Activated effector memory CD4-positive, alpha-beta T cell treated with Interleukin-2 at 50 U/mL for 16 hours (primary cell): ENCODE data around the gene TBP.
"Not testable (repeated sequence)": the region's sequence is repeated elsewhere in the genome, so short reads cannot be mapped to it uniquely, and the experiment has no call there.

Experiments
- DNase-seq: peaks from one replicate; pipeline ENCODE4 v3.0.0-alpha.2; 2020

TBP gene

DNA sequence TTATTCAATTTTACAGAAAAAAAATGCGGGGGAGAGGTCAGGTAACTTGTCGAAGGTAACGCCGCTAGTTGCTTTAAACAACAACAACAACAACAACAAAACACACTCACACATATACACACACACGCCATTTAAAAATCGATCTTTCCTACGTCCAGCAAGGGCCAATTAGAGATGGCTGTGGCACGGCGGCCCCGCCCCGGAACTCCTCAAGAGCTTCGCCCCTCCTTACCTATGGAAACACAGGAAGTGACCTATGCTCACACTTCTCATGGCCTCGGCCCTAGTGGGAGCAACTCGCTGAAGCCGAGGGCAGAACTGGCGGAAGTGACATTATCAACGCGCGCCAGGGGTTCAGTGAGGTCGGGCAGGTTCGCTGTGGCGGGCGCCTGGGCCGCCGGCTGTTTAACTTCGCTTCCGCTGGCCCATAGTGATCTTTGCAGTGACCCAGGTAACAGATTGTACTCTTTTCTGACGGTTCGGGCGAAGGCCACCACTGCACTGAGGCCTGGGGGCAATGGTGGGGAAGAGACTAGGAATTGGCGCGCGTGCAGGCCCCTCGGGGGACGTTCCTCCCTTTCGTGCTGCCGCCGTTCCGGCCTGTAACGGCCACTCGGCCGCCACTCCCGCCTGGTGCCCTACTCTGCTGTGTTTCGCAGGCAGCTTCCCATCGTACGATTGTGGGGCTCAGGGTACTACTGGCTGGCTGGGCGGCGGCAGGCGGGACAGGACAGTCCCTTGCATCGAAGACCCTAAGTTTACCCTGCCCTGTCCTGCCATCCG is at the start of gene TBP:
TBP (plus strand) TSS at position 357 of the 783 bp plus-strand sequence. CDS start 2,661 bp downstream, outside the sequence.
- DNase-seq = peak; percentile 95

DNA sequence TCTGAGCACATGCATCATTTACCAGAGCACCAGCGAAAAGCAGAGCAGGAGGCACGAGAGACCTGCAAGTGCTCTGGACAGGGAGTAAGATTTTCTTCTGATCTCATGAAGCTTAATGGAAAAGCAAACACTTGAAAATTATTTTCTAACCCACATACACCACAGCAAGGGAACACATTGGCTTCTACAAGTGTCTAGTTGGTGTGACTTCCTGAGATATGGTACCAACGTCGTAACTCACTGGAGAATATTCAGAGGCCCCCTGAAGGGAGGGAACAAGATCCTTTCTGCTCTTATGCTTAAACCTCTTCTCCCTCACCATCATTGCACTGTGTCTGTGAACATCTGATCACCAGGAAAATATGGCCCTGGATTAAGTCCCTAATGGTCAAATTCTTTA is 49.7 kb upstream of the TBP start:
- DNase-seq = no peak

DNA sequence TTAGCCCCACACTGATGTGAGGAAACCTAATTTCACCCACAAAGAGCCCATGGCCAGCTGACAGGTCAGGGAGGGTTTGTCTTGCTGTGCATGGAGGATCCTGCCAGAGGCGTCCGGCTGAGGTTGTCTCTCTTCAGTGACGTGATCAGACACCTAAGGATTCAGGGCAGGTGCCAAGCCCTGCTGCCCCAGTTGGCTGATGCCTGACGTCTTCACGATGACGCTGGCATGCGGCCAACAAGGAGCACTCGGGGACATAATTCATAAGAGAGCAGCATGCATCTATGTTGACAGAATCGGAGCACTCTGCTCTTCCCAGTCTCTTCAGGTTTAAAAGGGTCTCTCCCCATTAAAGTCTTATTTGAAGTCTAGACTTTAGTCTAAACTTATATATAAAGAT is 48.9 kb upstream of the TBP start:
- no peak for DNase-seq

DNA sequence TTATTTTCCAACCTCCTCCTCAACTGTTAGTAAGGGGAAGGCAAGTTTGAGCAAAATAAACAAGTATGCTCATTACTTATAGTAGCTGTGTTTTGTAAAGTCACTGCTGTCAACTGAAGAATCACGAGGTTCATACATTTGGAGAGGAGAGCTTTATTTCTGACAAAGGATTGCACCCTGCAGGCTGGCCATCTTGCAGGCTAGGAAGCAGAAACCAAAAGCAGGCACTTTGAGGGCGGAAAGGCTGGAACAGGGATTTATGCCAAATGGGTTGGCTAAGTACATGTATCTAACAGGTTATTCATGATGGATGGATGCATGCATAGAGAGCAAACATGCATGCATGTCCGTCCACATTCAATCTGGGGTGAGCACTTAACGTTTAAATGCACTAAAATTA is 47.7 kb upstream of the TBP start:
- no peak for DNase-seq

DNA sequence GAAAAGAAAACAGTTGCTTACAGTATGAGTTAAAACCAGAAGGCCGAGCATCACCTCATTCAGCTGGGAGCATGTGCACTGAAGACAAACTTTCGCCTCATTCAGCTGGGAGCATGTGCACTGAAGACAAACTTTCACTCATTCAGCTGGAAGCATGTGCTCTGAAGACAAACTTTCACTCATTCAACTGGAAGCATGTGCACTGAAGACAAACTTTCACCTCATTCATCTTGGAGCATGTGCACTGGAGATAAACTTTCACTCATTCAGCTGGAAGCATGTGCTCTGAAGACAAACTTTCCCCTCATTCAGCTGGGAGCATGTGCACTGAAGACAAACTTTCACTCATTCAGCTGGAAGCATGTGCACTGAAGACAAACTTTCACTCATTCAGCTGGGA is 46.4 kb upstream of the TBP start:
- not testable (repeated sequence) for DNase-seq

DNA sequence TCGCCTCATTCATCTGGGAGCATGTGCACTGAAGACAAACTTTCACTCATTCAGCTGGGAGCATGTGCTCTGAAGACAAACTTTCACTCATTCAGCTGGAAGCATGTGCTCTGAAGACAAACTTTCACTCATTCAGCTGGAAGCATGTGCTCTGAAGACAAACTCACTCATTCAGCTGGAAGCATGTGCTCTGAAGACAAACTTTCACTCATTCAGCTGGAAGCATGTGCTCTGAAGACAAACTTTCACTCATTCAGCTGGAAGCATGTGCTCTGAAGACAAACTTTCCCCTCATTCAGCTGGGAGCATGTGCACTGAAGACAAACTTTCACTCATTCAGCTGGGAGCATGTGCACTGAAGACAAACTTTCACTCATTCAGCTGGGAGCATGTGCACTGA is 45.9 kb upstream of the TBP start:
- DNase-seq = not testable (repeated sequence)

DNA sequence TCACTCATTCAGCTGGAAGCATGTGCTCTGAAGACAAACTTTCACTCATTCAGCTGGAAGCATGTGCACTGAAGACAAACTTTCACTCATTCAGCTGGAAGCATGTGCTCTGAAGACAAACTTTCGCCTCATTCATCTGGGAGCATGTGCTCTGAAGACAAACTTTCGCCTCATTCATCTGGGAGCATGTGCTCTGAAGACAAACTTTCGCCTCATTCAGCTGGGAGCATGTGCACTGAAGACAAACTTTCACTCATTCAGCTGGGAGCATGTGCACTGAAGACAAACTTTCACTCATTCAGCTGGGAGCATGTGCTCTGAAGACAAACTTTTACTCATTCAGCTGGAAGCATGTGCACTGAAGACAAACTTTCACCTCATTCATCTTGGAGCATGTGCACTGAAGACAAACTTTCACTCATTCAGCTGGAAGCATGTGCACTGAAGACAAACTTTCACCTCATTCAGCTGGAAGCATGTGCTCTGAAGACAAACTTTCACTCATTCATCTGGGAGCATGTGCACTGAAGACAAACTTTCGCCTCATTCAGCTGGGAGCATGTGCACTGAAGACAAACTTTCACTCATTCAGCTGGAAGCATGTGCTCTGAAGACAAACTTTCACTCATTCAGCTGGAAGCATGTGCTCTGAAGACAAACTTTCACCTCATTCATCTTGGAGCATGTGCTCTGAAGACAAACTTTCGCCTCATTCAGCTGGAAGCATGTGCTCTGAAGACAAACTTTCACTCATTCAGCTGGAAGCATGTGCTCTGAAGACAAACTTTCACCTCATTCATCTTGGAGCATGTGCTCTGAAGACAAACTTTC is 45.1 kb upstream of the TBP start:
- DNase-seq = not testable (repeated sequence)

DNA sequence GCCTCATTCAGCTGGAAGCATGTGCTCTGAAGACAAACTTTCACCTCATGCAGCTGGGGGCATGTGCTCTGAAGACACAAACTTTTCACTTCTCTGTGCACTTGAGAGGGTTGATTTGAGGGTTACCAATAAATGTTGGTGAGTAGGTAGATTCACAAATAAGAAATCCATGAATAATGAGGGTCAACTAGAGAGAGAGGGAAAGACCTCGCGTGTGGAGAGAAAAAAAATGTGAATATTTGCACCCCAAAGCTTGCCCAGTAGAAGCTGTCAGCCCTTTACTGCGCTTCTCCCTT is 44.5 kb upstream of the TBP start:
- DNase-seq = no peak

DNA sequence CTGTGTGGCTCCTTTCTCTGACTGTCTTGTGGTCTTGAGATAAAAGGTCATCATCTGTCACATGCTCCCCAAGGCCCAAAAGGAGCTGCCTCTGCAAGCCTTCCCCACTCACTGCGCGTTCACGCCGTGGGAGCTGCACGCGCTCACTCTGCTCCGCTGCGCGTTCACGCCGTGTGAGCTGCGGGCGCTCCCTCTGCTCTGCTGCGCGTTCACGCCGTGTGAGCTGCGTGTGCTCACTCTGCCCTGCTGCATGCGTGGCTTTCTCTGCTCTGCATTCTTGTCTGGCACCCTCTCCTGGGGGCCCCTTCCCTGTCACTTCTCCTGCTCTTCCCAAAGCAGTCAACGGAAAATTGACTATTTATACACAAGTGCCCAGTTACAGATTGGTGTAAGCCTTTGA is 43.5 kb upstream of the TBP start:
- DNase-seq = no peak

DNA sequence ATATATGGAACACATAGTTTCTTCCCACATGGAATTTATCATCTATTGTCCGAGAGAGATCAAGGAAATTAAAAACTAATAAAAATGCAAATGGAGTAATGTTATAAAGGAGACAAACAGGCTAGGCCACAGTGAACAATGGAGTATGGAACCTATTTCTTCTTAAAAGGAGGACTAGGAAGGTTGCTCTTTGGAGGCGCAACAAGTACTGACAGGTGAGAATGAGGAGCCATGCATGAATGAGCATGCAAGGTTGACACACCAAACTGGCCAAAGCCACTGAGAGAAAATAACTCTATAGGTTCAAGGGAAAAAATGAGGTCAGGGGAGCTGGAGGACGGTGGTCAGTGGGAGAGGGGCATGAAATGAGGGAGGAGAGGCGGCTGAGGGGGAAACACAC is 41.9 kb upstream of the TBP start:
- DNase-seq = no peak

DNA sequence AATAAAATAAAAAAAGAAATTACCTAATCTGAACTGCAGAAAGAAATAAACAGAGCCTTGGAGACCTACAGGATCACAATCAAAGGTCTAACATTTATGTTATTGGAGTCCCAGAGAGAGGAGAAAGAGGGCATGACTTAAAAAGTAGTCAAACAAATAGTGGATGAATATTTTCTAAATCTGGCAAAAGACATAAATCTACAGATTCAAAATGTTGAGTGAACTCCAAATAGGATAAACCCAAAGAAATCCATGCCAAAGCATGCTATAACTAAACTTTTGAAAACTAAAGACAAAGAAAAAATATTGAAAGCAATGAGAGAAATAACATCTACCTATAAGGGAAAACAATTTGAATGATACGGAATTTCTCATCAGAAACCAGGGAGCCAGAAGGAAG is 39.3 kb upstream of the TBP start:
- no peak for DNase-seq

DNA sequence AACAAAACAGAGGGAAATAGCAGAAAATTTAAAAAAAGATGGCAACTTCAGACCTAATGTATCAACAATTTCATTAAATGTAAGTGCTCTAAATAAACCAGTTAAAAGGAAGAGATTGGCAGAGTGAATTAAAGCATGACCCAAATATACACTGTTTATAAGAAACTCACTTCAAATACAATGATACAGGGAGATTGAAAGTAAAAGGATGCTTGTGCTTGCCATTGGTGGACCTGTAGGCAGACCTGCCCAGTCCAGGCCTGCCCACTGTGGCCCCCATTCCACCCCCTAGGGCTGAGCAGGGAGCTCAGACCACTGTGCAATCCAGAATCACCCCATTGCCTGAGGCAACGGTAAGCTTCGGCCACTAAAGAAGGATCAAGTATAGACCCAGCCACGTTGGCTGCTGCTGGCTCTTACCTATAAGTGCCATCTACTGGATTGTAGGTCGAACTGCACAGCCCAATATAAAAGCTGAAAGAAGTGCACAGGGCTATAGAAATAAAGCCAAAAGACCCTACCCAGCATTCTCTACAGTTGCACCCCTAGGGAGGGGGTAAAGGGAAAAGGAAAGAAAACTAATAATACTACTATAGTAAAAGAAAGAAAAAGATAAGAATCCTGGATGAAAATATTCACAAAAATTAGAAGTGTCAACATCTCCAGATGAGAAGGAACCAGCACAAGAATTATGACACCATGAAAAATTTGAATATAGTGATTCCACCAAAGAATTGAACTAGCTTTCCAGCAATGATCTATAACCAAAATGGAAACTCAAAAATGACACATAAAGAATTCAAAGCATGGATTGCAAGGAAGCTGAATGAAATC is 37.2 kb upstream of the TBP start:
- peak; percentile 9 for DNase-seq

DNA sequence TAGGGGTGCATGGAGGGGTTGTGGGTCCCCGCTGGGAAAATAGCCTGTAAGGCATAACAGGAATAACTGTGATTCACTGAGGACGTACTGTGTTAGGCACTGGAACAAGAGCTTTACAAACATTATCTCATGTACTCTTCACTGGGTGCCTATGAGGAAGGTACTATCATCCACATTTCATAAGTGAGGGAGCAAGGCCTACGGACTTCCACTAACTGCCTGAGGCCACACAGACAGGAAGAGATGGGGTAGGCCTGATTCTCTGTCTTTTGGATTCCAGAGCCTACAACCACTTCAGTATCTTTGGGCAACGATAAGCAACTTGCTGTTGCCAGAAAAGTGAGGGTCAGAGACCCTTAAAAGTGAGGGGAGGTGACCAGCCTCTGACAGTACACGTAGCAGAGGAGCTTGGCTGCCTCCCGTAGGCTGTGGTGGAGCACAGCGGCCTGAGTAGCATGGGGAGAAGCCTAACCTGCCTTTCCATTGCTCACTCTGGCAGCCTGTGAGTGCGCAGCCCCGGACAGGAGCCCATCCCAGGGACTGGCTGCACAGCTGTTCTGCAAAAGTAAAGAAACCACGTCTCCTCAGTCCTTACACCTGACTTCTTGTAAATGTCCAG is 31.5 kb upstream of the TBP start:
- DNase-seq = no peak

DNA sequence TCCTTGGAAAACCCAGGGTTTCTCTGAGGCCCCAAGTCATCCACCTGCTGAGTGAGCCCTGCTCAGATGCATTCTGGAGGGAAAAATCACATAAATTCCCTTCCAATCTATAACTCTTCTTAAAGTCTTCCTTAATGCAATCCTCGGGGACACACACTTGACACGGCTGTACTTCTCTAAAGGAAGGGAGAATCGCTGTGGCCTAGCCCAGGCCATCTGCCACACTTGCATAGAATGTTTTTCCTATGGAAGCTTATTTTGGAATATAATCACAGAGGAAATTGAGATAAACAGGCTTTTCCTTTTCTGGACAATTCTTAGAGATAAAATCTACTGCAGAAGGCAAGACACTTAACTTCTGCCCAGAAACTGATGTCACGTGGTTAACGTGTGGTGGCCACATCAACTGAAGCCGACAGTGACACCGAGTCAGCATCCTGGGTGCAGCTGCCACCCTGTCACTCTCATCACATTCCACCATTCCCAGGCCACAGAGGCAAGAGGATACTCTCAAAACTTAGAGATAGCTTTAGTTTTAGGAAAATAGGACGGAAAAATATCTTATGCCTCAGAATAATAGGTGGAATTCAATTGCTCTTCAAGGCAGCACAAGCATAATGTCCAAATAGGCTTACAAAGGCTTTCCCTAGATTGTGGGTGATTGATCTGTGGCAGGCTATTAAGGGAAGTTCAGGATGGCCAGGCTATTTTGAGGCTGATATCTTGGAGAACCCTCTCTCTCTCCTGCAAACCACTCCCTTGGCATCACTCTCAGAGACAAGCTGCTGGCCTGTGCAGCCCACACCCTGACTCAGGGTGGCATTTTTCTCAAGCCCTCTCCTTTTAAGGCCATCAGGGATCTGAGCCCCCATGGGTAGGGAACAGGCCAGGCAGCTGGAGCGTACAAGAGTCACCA is 30.7 kb upstream of the TBP start:
- DNase-seq = no peak

DNA sequence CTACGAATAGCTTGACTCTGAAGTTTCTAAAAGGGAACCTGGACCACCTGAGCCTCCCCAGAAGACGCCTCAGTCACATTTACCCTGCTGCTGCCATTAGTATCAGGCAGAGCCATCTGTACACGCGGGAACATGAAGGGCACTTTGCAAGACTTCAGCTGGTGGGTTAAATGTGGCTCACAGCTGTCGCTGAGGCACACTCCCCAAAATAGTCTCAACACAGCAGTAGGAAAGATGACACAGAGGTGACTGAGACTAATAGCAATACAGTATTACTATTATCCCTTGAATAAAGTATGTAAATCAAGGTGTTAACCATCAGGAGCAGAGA is 30.0 kb upstream of the TBP start:
- no peak for DNase-seq

DNA sequence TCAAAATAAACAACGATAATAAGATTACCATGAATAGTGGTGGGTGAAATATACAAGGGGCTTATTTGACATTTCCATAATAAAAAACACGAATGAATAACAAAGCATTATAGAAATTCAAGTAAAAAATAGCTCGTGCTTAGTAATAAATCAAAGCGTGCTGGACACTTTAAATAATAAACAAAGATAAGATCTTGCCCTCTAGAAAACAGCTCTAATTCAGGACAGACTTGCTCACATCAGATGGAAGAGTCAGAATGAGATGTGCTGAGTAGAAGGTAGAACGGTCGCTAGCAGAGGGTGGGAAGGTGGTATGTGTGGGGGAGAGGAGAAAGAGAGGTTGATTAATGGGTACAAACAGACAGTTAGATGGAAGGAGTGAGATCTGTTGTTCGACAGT is 28.4 kb upstream of the TBP start:
- DNase-seq = no peak

DNA sequence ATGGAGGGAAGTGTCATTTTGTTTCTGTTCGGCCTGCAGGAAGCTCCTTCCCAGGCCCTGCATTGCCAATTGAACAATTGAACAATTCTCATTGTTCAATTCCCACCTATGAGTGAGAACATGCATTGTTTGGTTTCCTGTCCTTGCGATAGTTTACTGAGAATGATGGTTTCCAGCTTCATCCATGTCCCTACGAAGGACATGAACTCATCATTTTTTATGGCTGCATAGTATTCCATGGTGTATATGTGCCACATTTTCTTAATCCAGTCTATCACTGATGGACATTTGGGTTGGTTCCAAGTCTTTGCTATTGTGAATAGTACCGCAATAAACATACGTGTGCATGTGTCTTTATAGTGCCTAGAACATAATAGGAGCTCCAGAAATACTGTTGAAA is 26.2 kb upstream of the TBP start:
- not testable (repeated sequence) for DNase-seq

DNA sequence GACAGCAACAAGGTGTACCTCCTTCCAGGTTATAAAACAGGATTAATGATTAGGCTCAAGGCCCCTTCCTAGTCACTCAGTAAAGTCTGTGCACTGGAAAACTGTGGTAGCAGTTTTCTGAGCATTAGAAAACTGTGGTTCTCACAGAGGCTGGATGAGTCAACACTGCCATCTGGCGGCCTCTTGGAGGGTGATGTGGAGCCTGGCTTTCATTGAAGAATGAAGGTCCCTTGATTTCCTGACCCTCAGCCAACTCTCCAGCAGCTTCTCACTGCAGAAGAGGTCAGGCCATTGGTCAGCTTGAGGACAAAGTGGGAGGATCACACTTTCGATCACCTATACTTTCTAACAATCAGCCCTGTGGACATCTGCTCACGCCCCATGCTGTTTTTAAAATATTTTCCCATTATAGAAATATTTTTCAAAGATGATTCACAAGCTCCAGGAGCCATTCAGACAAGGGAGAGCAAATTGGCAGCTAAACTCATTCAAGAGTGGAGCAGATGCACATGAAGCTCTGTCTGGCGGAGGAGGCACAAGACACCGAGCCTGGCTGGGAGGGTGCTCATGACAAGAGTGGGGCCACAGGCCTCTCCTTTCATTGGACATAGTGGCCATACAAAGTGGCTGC is 24.2 kb upstream of the TBP start:
- peak; percentile 39 for DNase-seq

DNA sequence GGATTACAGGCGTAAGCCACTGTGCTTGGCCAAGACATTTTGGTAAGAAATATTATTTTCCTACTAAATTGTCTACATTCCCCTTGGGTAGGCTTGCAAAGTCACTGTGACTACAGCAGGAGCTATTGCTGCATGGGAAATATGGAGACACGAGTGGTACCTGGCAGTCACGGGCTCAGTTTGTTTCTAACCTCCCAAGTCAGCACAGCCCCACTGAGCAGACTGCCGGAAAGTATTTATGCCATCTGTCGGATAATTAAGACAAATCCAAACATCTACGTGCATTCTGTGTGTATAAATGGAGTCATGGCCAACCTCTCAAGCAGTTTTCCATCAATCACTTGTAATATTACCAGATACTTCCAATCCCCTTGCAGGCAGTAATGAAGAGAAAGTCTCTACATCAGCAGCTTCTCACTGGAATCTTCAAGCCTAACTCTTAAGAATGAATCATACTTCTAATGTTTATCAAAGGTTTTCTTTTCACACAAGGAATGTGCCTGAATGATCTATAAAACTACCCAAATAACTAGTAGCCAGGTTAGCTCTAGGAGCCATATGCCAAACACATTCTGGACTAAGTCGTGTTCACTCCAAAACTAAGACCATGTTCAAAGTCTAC is 21.2 kb upstream of the TBP start:
- DNase-seq = no peak

DNA sequence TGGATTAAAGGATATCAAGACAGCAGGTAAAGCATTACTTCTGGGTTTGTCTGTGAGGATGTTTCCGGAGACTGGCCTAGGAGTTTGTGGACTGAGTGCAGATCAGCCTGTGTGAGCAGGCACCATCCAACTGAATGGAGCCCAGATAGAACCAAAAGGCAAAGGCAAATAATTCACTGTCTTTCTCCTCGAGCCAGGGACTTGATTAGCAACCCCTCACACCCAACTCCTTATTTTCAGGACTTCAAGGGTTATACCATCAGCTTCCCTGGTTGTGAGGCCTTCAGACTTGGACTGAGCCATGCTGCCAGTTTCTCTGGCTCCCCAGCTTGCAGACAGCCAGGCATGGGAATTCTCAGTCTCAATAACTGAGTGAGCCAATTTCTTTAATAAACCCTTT is 20.4 kb upstream of the TBP start:
- no peak for DNase-seq

DNA sequence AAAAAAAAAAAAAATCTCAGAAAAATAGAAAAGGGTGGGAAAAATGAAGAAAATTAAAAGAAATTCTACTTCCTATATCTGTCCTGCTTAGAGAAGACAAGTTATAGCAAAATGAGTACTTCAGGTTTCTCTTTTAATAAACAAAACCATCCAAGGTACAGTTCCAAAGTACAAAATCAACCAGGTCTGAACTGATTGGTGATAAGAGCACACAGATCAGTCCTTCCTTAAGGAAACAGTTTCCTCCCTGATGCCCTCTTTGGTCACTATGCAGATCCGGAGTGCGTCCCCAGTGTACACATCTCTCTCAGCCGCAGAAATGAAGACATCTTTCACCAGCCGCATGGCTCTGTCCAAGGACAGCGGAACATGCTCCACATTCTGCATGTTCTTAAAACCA is 19.2 kb upstream of the TBP start:
- DNase-seq = no peak
